Vagina (tissue), 2 donors: ENCODE results near the gene CEP128. TPM values are rescaled to one million over a fixed set of nuclear protein-coding genes. Genes with fewer than 3 reads are reported as not detected.
A peak's percentile ranks its signal among the peaks of the same experiment; 100 is the strongest.
"Not testable (repeated sequence)": the region's sequence is repeated elsewhere in the genome, so short reads cannot be mapped to it uniquely, and the experiment has no call there.

Experiments
- DNase-seq, 2 donors: peaks; one replicate each; pipeline ENCODE4 v3.0.0-alpha.2; 2017; ENCODE audit errors: extremely low spot score in 2 of 2
- H3K27ac ChIP-seq: fragments of 200-600 bp; sonication (generic); one replicate; pipeline ENCODE4 v1.5.1; 2019
- H3K27me3 ChIP-seq: fragments of 200-600 bp; sonication (generic); one replicate; pipeline ENCODE4 v1.5.1; 2019
- H3K36me3 ChIP-seq, 2 donors: fragments of 200-600 bp; sonication (generic); one replicate each; pipeline ENCODE4 v1.5.1; 2017 to 2019
- H3K4me1 ChIP-seq: fragments of 200-600 bp; sonication (generic); one replicate; pipeline ENCODE4 v1.5.1; 2019
- H3K4me3 ChIP-seq, 2 donors: fragments of 200-600 bp; sonication (generic); 1 replicate in 1 of 2; 2 replicates in 1 of 2; pipeline ENCODE4 v1.5.1; 2016 to 2019
- H3K9me3 ChIP-seq: fragments of 200-600 bp; sonication (generic); one replicate; pipeline ENCODE4 v1.5.1; 2019
- CTCF ChIP-seq, 3 experiments: fragments of 450-650 bp in 2 of 3; fragments of 200-600 bp in 1 of 3; sonication (generic) in 1 of 3; IDR thresholded peaks; one replicate each; pipeline ENCODE4 v1.5.1; 2017 to 2019; ENCODE audit warnings: antibody characterized with exemption in 3 of 3, mild to moderate bottlenecking in 2 of 3, moderate library complexity in 2 of 3
- POLR2A ChIP-seq, 2 donors: fragments of 450-650 bp; IDR thresholded peaks; one replicate each; pipeline ENCODE4 v1.6.1; 2017; ENCODE audit warnings: antibody characterized with exemption in 2 of 2, mild to moderate bottlenecking in 2 of 2, moderate library complexity in 2 of 2
- POLR2AphosphoS5 ChIP-seq, 2 donors: sonication (generic); formaldehyde crosslinking; IDR thresholded peaks; one replicate each; pipeline ENCODE4 v1.9.0; 2017; ENCODE audit warnings: antibody characterized with exemption in 2 of 2, mild to moderate bottlenecking in 2 of 2, low read depth in 1 of 2; ENCODE audit not compliant: insufficient read depth in 1 of 2
- intact Hi-C: fragments of 100-400 bp; cut with DNase I; formaldehyde crosslinking; loops from one replicate; pipeline ENCODE4 v1.15.1; 2023
- total RNA-seq: library from RNA; depleted of rRNA; stranded (reverse); fragments of >200 nt; gene quantifications from one replicate; pipeline ENCODE4 v1.2.3, GENCODE V29; 2016

CEP128 gene
- total RNA-seq, 1 donor from 2014 or later, result 6.6 TPM

GRCh38 chr14:80955416-80955941 lies 13.9 kb upstream of the CEP128 start, which contains the start of gene TSHR:
Gene TSHR (plus strand): TSS chr14:80955621. CDS start chr14:80955681, 60 bp downstream.
- Histone ChIP-seq H3K27ac (no peak within 1 kb of the TSS), H3K4me1 (peaks cover 8% of the 10 kb centered on the region), H3K4me3 (peak within 1 kb of the TSS; percentile 50 to 63), H3K9me3 (no peaks in the 10 kb centered on the region), H3K27me3 (no peaks in the 10 kb centered on the region), H3K36me3 (no peaks in the 10 kb centered on the region)
- no peak for DNase-seq
- no peak for TF ChIP-seq POLR2A (IDR thresholded peaks at IDR 0.05)
- no peak for TF ChIP-seq POLR2AphosphoS5 (IDR thresholded peaks at IDR 0.05; ENCODE audit: insufficient read depth in 1 of 2, low read depth in 1 of 2)
- TF ChIP-seq CTCF (IDR thresholded peaks at IDR 0.05), result no peak
- intact Hi-C loops, result loop anchor here (2.0 kb wide), 1 partner anchor 31 kb away; no protein-coding TSS in a partner anchor

GRCh38 chr14:80954687-80955299 lies 13.3 kb upstream of the CEP128 start:
- no peaks in the 10 kb centered on the region for H3K9me3 ChIP-seq
- peaks cover 8% of the 10 kb centered on the region for H3K4me1 ChIP-seq
- peak overlapping the region; percentile 50 to 63 for H3K4me3 ChIP-seq
- no peaks in the 10 kb centered on the region for H3K27me3 ChIP-seq
- no peak for DNase-seq
- H3K36me3 ChIP-seq, result no peaks in the 10 kb centered on the region
- TF ChIP-seq CTCF (IDR thresholded peaks at IDR 0.05), result peak; percentile 54 to 75 (median 60)
- peak; percentile 46 to 47 for TF ChIP-seq POLR2AphosphoS5 (IDR thresholded peaks at IDR 0.05; ENCODE audit: insufficient read depth in 1 of 2, low read depth in 1 of 2)
- no peak for TF ChIP-seq POLR2A (IDR thresholded peaks at IDR 0.05)
- intact Hi-C loops, result loop anchor here (2.0 kb wide), 1 partner anchor 32 kb away; no protein-coding TSS in a partner anchor
- no peak overlapping the region for H3K27ac ChIP-seq

GRCh38 chr14:80953211-80953610 lies 11.7 kb upstream of the CEP128 start:
- intact Hi-C loops, H3K36me3 ChIP-seq: not testable (repeated sequence)

GRCh38 chr14:80951491-80951890 lies 10.0 kb upstream of the CEP128 start:
- Histone ChIP-seq H3K4me1 (peaks cover 8% of the 10 kb centered on the region), H3K36me3 (no peaks in the 10 kb centered on the region), H3K27ac (no peak overlapping the region), H3K9me3 (no peaks in the 10 kb centered on the region), H3K27me3 (no peaks in the 10 kb centered on the region), H3K4me3 (no peak overlapping the region)
- TF ChIP-seq CTCF (IDR thresholded peaks at IDR 0.05) (no peak), POLR2AphosphoS5 (IDR thresholded peaks at IDR 0.05; ENCODE audit: insufficient read depth in 1 of 2, low read depth in 1 of 2) (no peak), POLR2A (IDR thresholded peaks at IDR 0.05) (no peak)
- intact Hi-C loops, result no loop called here
- no peak for DNase-seq

More at GRCh38 chr14:80953211-80953610, 11.7 kb upstream of the CEP128 start:
- DNase-seq, H3K4me3 ChIP-seq, H3K27ac ChIP-seq, H3K27me3 ChIP-seq, H3K9me3 ChIP-seq, H3K4me1 ChIP-seq: not testable (repeated sequence)

- DNase-seq, result no peak
- Histone ChIP-seq H3K9me3 (no peaks in the 10 kb centered on the region), H3K4me1 (no peaks in the 10 kb centered on the region), H3K27me3 (no peaks in the 10 kb centered on the region), H3K36me3 (no peaks in the 10 kb centered on the region), H3K4me3 (no peak overlapping the region), H3K27ac (no peak overlapping the region)
- no peak for TF ChIP-seq POLR2A (IDR thresholded peaks at IDR 0.05)
- TF ChIP-seq POLR2AphosphoS5 (IDR thresholded peaks at IDR 0.05; ENCODE audit: insufficient read depth in 1 of 2, low read depth in 1 of 2), result no peak
- TF ChIP-seq CTCF (IDR thresholded peaks at IDR 0.05), result no peak
- intact Hi-C loops, result no loop called here
Observed at GRCh38 chr14:80948291-80948690, 6.8 kb upstream of the CEP128 start.
